H1 (cell line): ENCODE data around the gene ZNF521.

Source experiments
- EP300 ChIP-seq, 2 experiments: IDR thresholded peaks; 1 replicate in 1 of 2; 2 replicates in 1 of 2; pipeline ENCODE4 v1.6.1; 2011 to 2012; ENCODE audit warnings: low read depth in 2 of 2, low read length in 2 of 2, mild to moderate bottlenecking in 2 of 2, borderline replicate concordance in 1 of 2, inconsistent platforms in 1 of 2, moderate library complexity in 1 of 2
- EZH2 ChIP-seq: fragments of 200-600 bp; sonication (generic); IDR thresholded peaks from 2 replicates; pipeline ENCODE4 v1.7.1; 2012; ENCODE audit warnings: low read depth, mild to moderate bottlenecking, moderate library complexity, low read length, inconsistent platforms; ENCODE audit not compliant: severe bottlenecking
- HDAC2 ChIP-seq, 2 experiments: fragments of 300-600 bp in 1 of 2; sonication (generic) in 1 of 2; IDR thresholded peaks; 2 replicates each; pipeline ENCODE4 v1.6.1; 2011 to 2012; ENCODE audit warnings: low read depth in 2 of 2, low read length in 2 of 2, mild to moderate bottlenecking in 2 of 2, moderate library complexity in 2 of 2, borderline replicate concordance in 1 of 2, inconsistent platforms in 1 of 2
- JUND ChIP-seq: IDR thresholded peaks from 2 replicates; pipeline ENCODE4 v1.6.1; 2011; ENCODE audit warnings: mild to moderate bottlenecking, improper control_type of control experiment, low read length
- KDM1A ChIP-seq: fragments of 200-600, 300-600 bp; sonication (generic); IDR thresholded peaks from 2 replicates; pipeline ENCODE4 v1.7.1; 2016; ENCODE audit warnings: mild to moderate bottlenecking, low read length, borderline replicate concordance
- POLR2A ChIP-seq, 2 experiments: IDR thresholded peaks; 1 replicate in 1 of 2; 2 replicates in 1 of 2; pipeline ENCODE4 v1.6.1; 2011; ENCODE audit warnings: low read depth in 2 of 2, low read length in 2 of 2, mild to moderate bottlenecking in 2 of 2; ENCODE audit errors: control extremely low read depth in 1 of 2
- POLR2AphosphoS5 ChIP-seq: IDR thresholded peaks from 2 replicates; pipeline ENCODE4 v1.6.1; 2011; ENCODE audit warnings: low read depth, low read length
- RXRA ChIP-seq: IDR thresholded peaks from 2 replicates; pipeline ENCODE4 v1.6.1; 2011; ENCODE audit warnings: low read depth, mild to moderate bottlenecking, low read length, moderate library complexity; ENCODE audit not compliant: insufficient read depth
- SIX5 ChIP-seq: IDR thresholded peaks from 2 replicates; pipeline ENCODE4 v1.6.1; 2011; ENCODE audit warnings: mild to moderate bottlenecking, low read depth, low read length
- TBP ChIP-seq: IDR thresholded peaks from 2 replicates; pipeline ENCODE4 v1.6.1; 2011; ENCODE audit warnings: low read depth, low read length, improper control_type of control experiment
- TEAD4 ChIP-seq: IDR thresholded peaks from 2 replicates; pipeline ENCODE4 v1.6.1; 2012; ENCODE audit warnings: low read depth, low read length, inconsistent platforms, mixed read lengths
- TF ChIP-seq, protein P1 (sequence below), 3 experiments: IDR thresholded peaks; 1 replicate in 2 of 3; 2 replicates in 1 of 3; pipeline versions ENCODE4 v1.5.1 to v1.6.1; 2011; ENCODE audit warnings: low read length in 3 of 3, mild to moderate bottlenecking in 3 of 3, inconsistent platforms in 2 of 3, low read depth in 1 of 3, moderate library complexity in 1 of 3; ENCODE audit not compliant: insufficient read depth in 1 of 3; ENCODE audit errors: control extremely low read depth in 1 of 3
- TF ChIP-seq, protein P2 (sequence below): IDR thresholded peaks from 2 replicates; pipeline ENCODE4 v1.6.1; 2012; ENCODE audit warnings: low read length, inconsistent platforms
- TF ChIP-seq, protein P3 (sequence below): IDR thresholded peaks from 2 replicates; pipeline ENCODE4 v1.6.1; 2011; ENCODE audit warnings: low read length, improper control_type of control experiment

DNA sequence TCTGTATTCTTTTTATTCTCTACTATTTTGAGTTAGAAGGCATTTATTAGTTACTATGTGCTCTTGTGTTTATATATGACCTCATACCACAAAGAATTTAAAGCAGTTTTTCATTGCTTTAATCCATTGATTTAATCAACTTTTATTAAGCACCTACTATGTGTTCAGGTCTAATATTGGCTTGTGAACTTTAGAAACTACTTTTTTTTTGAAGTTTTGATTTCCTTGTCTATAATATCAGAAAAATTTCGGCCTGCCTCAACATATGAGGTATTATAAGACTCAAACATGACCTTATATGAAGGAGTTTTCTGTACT, 117.7 kb downstream of the ZNF521 start:
- TF ChIP-seq HDAC2 (IDR thresholded peaks at IDR 0.05; ENCODE audit: borderline replicate concordance in 1 of 2, low read depth in 2 of 2, low read length in 2 of 2) (no peak), TBP (no peak), POLR2A (IDR thresholded peaks at IDR 0.05; ENCODE audit: control extremely low read depth in 1 of 2, low read depth in 2 of 2, low read length in 2 of 2) (no peak), EP300 (IDR thresholded peaks at IDR 0.05; ENCODE audit: borderline replicate concordance in 1 of 2, low read depth in 2 of 2, low read length in 2 of 2) (no peak), TEAD4 (no peak), JUND (no peak), KDM1A (no peak), RXRA (no peak), EZH2 (no peak), POLR2AphosphoS5 (no peak), SIX5 (no peak)
- TF ChIP-seq, protein P1, sequence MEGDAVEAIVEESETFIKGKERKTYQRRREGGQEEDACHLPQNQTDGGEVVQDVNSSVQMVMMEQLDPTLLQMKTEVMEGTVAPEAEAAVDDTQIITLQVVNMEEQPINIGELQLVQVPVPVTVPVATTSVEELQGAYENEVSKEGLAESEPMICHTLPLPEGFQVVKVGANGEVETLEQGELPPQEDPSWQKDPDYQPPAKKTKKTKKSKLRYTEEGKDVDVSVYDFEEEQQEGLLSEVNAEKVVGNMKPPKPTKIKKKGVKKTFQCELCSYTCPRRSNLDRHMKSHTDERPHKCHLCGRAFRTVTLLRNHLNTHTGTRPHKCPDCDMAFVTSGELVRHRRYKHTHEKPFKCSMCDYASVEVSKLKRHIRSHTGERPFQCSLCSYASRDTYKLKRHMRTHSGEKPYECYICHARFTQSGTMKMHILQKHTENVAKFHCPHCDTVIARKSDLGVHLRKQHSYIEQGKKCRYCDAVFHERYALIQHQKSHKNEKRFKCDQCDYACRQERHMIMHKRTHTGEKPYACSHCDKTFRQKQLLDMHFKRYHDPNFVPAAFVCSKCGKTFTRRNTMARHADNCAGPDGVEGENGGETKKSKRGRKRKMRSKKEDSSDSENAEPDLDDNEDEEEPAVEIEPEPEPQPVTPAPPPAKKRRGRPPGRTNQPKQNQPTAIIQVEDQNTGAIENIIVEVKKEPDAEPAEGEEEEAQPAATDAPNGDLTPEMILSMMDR (IDR thresholded peaks at IDR 0.05; ENCODE audit: control extremely low read depth in 1 of 3, insufficient read depth in 1 of 3, low read depth in 1 of 3, low read length in 3 of 3): no peak
- TF ChIP-seq, protein P2, sequence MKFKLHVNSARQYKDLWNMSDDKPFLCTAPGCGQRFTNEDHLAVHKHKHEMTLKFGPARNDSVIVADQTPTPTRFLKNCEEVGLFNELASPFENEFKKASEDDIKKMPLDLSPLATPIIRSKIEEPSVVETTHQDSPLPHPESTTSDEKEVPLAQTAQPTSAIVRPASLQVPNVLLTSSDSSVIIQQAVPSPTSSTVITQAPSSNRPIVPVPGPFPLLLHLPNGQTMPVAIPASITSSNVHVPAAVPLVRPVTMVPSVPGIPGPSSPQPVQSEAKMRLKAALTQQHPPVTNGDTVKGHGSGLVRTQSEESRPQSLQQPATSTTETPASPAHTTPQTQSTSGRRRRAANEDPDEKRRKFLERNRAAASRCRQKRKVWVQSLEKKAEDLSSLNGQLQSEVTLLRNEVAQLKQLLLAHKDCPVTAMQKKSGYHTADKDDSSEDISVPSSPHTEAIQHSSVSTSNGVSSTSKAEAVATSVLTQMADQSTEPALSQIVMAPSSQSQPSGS: no peak
- TF ChIP-seq, protein P3, sequence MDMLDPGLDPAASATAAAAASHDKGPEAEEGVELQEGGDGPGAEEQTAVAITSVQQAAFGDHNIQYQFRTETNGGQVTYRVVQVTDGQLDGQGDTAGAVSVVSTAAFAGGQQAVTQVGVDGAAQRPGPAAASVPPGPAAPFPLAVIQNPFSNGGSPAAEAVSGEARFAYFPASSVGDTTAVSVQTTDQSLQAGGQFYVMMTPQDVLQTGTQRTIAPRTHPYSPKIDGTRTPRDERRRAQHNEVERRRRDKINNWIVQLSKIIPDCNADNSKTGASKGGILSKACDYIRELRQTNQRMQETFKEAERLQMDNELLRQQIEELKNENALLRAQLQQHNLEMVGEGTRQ: no peak
